ENCODE measurements around the gene SSUH2.
"Not testable (repeated sequence)": the region's sequence is repeated elsewhere in the genome, so short reads cannot be mapped to it uniquely, and the experiment has no call there.

The SSUH2 gene

DNA sequence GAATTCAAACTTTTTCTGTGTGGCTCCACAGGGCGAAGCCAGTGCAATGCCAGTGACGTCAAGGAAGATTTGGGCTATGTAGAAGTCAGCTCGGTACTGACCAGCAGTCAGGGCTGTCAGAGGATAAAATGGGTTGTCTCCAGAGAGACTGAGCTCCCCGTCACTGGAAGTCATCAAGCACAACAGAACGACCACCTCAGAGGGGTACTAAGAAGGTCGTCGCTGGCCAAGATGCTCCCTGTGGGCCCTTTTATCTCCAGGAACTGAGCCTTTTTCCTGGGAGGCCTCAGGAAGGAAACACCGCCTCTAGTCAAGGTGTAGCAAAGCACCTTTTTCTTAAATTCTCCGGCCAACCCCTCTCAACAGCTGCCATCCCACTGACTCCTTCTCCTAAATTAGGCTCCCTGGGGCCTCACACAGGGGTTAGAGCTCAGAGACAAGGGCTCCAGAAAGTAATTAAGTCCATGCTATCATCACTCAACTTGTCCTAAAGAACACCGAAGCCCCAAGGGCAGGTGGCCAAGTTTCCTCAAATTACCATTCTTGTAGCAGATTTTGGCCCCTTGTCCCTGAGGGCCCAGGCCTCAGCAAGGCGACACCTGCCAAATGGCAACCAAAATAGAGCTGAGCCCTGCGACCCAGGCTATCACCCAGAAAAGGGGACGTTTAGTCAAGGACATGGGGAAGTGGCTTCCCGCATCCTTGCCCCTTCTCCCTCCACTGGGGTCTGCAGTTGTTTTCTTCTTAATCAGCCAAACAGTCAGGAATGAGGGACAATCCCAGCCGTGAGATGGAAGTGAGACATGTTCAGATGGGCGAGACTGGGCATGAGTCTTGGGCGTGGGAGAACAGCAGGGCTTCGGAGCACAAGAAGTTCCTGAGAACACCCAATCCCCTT, 48.0 kb downstream of the SSUH2 start:
- Histone ChIP-seq H3K4me3 (no peak overlapping the region), H3K27ac (no peak overlapping the region)

GRCh38 chr3:8595695-8596115, 48.9 kb downstream of the SSUH2 start:
- H3K27ac ChIP-seq = no peak overlapping the region

DNA sequence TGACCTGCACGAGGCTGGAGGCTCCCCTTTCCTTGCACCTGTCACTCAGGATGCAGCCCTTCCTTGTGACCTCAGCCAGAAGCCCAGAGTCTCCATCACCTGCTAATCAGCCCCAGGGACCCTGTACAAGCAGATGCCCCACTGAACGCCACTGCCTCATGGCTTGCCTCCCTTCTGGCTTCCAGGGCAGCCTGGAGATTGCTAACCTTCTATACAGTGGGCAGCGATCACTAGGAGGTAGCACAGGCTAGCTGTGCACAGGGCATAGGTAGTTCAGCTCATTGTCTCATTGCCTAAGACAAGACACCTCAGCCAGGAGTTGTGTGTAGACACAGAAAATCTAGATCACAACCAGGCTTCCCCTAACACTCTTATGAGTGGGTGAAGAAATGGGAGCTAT, 49.3 kb downstream of the SSUH2 start:
- Histone ChIP-seq H3K4me3 (no peak overlapping the region), H3K27ac (no peak overlapping the region)

More at GRCh38 chr3:8595695-8596115, 48.9 kb downstream of the SSUH2 start:
- H3K4me3 ChIP-seq = no peak overlapping the region

- Histone ChIP-seq H3K27ac (no peak overlapping the region), H3K4me3 (no peak overlapping the region)
Observed at GRCh38 chr3:8593021-8593827, 51.4 kb downstream of the SSUH2 start.

GRCh38 chr3:8589880-8590556, 54.6 kb downstream of the SSUH2 start:
- Histone ChIP-seq H3K4me3 (no peak overlapping the region), H3K27ac (peak overlapping the region in 4 of 21 experiments; percentile 11 to 53 (median 18))

GRCh38 chr3:8584661-8585060, 59.9 kb downstream of the SSUH2 start:
- no peak overlapping the region for H3K4me3 ChIP-seq
- H3K27ac ChIP-seq = no peak overlapping the region

GRCh38 chr3:8581806-8582445, 62.7 kb downstream of the SSUH2 start:
- H3K4me3 ChIP-seq = no peak overlapping the region
- H3K27ac ChIP-seq = no peak overlapping the region

DNA sequence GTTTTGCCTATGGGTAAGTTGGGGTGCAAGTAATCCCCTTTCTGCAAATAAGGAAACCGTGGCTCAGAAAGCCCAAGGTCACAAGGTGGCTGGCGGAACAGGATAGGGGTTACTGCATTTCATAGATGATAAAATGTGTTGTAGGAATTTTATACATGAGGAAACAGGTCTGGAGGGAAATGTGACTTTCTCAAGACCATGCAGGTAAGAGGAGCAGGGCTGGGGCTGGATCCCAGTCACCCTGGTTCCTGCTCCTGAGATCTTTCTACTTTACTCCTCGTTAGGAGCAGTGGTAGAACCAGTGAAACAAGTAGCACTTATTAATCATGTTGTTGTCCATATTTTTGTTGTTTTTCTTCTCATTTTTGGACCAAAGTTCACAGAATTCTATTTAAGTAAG, 63.2 kb downstream of the SSUH2 start:
- Histone ChIP-seq H3K27ac (no peak overlapping the region), H3K4me3 (no peak overlapping the region)

DNA sequence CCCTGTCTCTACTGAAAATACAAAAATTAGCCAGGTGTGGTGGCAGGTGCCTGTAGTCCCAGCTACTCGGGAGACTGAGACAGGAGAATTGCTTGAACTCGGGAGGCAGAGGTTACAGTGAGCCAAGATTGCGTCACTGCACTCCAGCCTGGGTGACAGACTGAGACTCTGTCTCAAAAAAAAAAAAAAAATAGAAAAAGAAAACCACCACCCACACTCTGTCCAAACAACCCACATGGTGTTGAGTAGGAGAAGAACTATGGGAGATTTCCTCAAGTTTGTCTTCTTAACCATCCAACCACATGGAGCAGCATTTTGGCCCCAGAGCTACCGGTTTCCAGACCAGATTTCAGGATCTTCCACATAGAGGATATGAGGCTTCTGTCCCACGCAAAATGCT, 64.2 kb downstream of the SSUH2 start:
- H3K4me3 ChIP-seq, H3K27ac ChIP-seq: not testable (repeated sequence)

GRCh38 chr3:8579943-8580342, 64.7 kb downstream of the SSUH2 start:
- no peak overlapping the region for H3K4me3 ChIP-seq
- no peak overlapping the region for H3K27ac ChIP-seq

GRCh38 chr3:8579096-8579495, 65.5 kb downstream of the SSUH2 start:
- Histone ChIP-seq H3K27ac (peak overlapping the region in 2 of 21 experiments; percentile 5 to 14), H3K4me3 (no peak overlapping the region)

GRCh38 chr3:8578282-8578681, 66.3 kb downstream of the SSUH2 start:
- H3K4me3 ChIP-seq = no peak overlapping the region
- H3K27ac ChIP-seq = no peak overlapping the region

- H3K27ac ChIP-seq = no peak overlapping the region
- no peak overlapping the region for H3K4me3 ChIP-seq
Observed at GRCh38 chr3:8576841-8577571, 67.6 kb downstream of the SSUH2 start.

- no peak overlapping the region for H3K27ac ChIP-seq
Observed at GRCh38 chr3:8576436-8576835, 68.2 kb downstream of the SSUH2 start.

GRCh38 chr3:8575364-8576104, 69.1 kb downstream of the SSUH2 start:
- Histone ChIP-seq H3K4me3 (no peak overlapping the region), H3K27ac (peak overlapping the region in 1 of 21 experiments; percentile 9)

More at GRCh38 chr3:8576436-8576835, 68.2 kb downstream of the SSUH2 start:
- H3K4me3 ChIP-seq = no peak overlapping the region

DNA sequence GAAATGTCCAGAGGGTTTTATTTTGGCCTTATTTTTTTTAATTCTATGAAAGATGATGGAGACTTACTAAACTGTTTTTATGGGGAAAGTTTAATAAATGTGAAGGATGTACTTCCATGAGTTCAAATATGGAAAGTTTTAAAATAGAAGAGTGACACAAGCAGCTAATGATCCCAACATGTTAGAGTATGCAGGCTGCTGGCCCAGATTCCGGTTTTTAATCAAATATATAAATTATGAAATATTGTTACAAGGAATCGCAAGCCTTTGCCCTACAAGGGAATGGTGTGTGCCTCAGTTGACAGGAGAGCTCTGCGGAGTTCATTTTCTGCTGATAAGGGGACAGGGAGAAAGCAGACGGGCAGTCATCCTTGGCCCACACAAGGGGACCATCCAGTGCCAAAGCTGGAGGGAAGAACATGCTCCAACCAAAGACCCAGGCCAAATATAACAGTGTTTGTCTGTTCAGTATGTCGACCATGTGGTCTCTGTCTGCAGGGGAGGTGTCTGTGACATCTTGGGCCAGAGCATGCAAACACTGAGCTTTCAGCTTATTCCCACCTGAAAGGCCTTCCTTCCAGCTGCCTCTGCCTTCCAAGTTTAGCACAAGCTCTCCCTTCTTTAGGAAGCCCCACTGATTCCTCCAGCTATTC, 69.8 kb downstream of the SSUH2 start:
- peak overlapping the region in 3 of 21 experiments; percentile 7 to 19 (median 7) for H3K27ac ChIP-seq
- H3K4me3 ChIP-seq = no peak overlapping the region

GRCh38 chr3:8574040-8574669, 70.4 kb downstream of the SSUH2 start:
- H3K4me3 ChIP-seq = no peak overlapping the region
- H3K27ac ChIP-seq = peak overlapping the region in 9 of 21 experiments; percentile 1 to 64 (median 24)
